Uterus (tissue), 4 donors: ENCODE results near the gene RMDN3. TPM values are rescaled to one million over a fixed set of nuclear protein-coding genes. Genes with fewer than 3 reads are reported as not detected.

Experiments
- DNase-seq, 2 donors: peaks; one replicate each; pipeline ENCODE4 v3.0.0-alpha.2; 2019 to 2020
- H3K27ac ChIP-seq, 2 donors: fragments of 200-600 bp; sonication (generic); 1 replicate in 1 of 2; 2 replicates in 1 of 2; pipeline ENCODE4 v1.5.1; 2016 to 2018
- H3K27me3 ChIP-seq, 2 donors: fragments of 200-600 bp; sonication (generic); one replicate each; pipeline ENCODE4 v1.5.1; 2018 to 2019; ENCODE audit warnings: control low read depth in 1 of 2
- H3K36me3 ChIP-seq, 2 donors: fragments of 200-600 bp; sonication (generic); one replicate each; pipeline ENCODE4 v1.5.1; 2019; ENCODE audit warnings: control low read depth in 1 of 2
- H3K4me1 ChIP-seq, 2 donors: fragments of 200-600 bp; sonication (generic); one replicate each; pipeline ENCODE4 v1.5.1; 2018 to 2019; ENCODE audit warnings: control low read depth in 1 of 2
- H3K4me3 ChIP-seq, 2 donors: fragments of 200-600 bp; sonication (generic); 1 replicate in 1 of 2; 2 replicates in 1 of 2; pipeline ENCODE4 v1.5.1; 2018 to 2019; ENCODE audit warnings: mild to moderate bottlenecking in 1 of 2
- H3K9me3 ChIP-seq, 2 donors: fragments of 200-600 bp; sonication (generic); one replicate each; pipeline ENCODE4 v1.5.1; 2019; ENCODE audit warnings: control low read depth in 1 of 2
- POLR2A ChIP-seq, 2 donors: fragments of 450-650 bp; IDR thresholded peaks; one replicate each; pipeline ENCODE4 v1.6.1; 2016; ENCODE audit warnings: antibody characterized with exemption in 2 of 2, mild to moderate bottlenecking in 1 of 2, moderate library complexity in 1 of 2
- intact Hi-C: fragments of 100-400 bp; cut with DNase I; formaldehyde crosslinking; loops from one replicate; pipeline ENCODE4 v1.15.1; 2023; ENCODE audit warnings: low total_unique reads
- total RNA-seq, 4 donors: library from RNA; depleted of rRNA in 3 of 4; stranded (reverse); fragments of >200 nt in 3 of 4; gene quantifications; one replicate each; pipeline versions ENCODE4 v1.1.0 to v1.2.4, GENCODE V29; 2014 to 2023
- TF ChIP-seq, protein P1 (sequence below), 4 experiments: fragments of 200-600 bp in 2 of 4; fragments of 450-650 bp in 2 of 4; sonication (generic) in 2 of 4; IDR thresholded peaks; one replicate each; pipeline ENCODE4 v1.5.1; 2016 to 2019; ENCODE audit warnings: antibody characterized with exemption in 4 of 4, mild to moderate bottlenecking in 2 of 4, moderate library complexity in 1 of 4
- donor health status: DM: yes; HTN: yes; CAD: no.

RMDN3 gene
- total RNA-seq, 4 donors from 2014 or later, result 6.4 to 27.0 (median 16.1) TPM

DNA sequence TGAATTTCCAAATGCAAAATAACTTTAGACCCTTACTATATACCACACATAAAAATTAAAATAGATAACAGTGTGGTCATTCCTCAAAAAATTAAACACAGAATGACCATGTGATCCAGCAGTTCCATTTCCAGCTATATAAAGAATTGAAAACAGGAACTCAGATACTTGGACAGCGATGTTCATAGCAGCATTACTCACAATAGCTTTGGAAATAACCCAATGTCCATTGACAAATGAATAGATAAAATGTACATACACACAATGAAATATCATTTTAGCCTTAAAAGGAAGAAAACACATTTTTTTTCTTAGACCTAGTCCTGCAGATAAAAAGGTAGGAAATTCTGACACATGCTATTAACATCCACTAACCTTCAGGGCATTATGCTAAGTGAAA, 33.4 kb downstream of the RMDN3 start:
- no peak overlapping the region for H3K27ac ChIP-seq
- no peaks in the 10 kb centered on the region for H3K27me3 ChIP-seq
- no peak for TF ChIP-seq POLR2A (IDR thresholded peaks at IDR 0.05)
- TF ChIP-seq, protein P1, sequence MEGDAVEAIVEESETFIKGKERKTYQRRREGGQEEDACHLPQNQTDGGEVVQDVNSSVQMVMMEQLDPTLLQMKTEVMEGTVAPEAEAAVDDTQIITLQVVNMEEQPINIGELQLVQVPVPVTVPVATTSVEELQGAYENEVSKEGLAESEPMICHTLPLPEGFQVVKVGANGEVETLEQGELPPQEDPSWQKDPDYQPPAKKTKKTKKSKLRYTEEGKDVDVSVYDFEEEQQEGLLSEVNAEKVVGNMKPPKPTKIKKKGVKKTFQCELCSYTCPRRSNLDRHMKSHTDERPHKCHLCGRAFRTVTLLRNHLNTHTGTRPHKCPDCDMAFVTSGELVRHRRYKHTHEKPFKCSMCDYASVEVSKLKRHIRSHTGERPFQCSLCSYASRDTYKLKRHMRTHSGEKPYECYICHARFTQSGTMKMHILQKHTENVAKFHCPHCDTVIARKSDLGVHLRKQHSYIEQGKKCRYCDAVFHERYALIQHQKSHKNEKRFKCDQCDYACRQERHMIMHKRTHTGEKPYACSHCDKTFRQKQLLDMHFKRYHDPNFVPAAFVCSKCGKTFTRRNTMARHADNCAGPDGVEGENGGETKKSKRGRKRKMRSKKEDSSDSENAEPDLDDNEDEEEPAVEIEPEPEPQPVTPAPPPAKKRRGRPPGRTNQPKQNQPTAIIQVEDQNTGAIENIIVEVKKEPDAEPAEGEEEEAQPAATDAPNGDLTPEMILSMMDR (IDR thresholded peaks at IDR 0.05), result no peak
- H3K4me3 ChIP-seq, result no peak overlapping the region
- H3K4me1 ChIP-seq, result no peaks in the 10 kb centered on the region
- no peaks in the 10 kb centered on the region for H3K36me3 ChIP-seq
- no peak for DNase-seq
- H3K9me3 ChIP-seq, result no peaks in the 10 kb centered on the region
- intact Hi-C loops, result no loop called here

DNA sequence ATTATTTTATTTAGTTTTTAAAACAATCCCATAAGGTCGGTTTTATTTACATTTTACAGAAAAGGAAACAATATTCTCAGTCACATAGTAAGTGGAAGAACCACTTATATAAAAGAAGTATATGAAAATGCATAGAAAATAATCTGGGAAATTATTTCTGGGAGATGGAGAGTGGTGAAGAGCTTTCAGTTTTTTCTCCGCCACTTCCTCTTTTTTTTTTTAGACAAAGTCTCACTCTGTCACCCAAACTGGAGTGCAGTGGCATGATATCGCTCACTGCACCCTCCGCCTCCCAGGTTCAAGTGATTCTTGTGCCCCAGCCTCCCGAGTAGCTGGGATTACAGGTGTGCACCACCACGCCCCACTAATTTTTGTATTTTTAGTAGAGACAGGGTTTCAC, 38.9 kb downstream of the RMDN3 start:
- DNase-seq, result no peak
- no peaks in the 10 kb centered on the region for H3K36me3 ChIP-seq
- TF ChIP-seq, protein P1 (IDR thresholded peaks at IDR 0.05), result no peak
- H3K4me3 ChIP-seq, result no peak overlapping the region
- no peak overlapping the region for H3K27ac ChIP-seq
- intact Hi-C loops, result no loop called here
- H3K27me3 ChIP-seq, result no peaks in the 10 kb centered on the region
- no peaks in the 10 kb centered on the region for H3K4me1 ChIP-seq
- H3K9me3 ChIP-seq, result no peaks in the 10 kb centered on the region

- Histone ChIP-seq H3K9me3 (no peaks in the 10 kb centered on the region), H3K36me3 (no peaks in the 10 kb centered on the region), H3K27me3 (no peaks in the 10 kb centered on the region), H3K4me3 (no peak overlapping the region), H3K4me1 (no peaks in the 10 kb centered on the region), H3K27ac (no peak overlapping the region)
- no peak for DNase-seq
- TF ChIP-seq, protein P1 (IDR thresholded peaks at IDR 0.05), result no peak
- TF ChIP-seq POLR2A (IDR thresholded peaks at IDR 0.05), result no peak
- intact Hi-C loops, result no loop called here
Measured at GRCh38 chr15:40714144-40714543, 40.9 kb downstream of the RMDN3 start.

DNA sequence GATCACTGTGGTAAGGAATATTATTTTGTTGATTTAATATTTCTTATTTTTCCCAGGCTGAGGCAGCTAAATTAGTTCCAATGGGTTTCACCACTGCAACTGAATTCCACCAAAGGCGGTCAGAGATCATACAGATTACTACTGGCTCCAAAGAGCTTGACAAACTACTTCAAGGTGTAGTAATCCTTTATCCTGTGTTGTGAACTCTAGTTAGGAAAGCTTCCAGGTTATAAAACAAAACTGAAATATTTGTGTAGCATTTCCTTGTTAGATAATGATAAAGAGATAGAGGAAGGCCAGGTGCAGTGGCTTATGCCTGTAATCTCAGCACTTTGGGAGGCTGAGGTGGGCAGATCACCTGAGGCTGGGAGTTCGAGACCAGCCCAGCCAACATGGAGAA, 48.9 kb downstream of the RMDN3 start:
- H3K9me3 ChIP-seq, result no peaks in the 10 kb centered on the region
- intact Hi-C loops, result no loop called here

GRCh38 chr15:40702077-40702476, 53.0 kb downstream of the RMDN3 start:
- no peak for DNase-seq
- Histone ChIP-seq H3K27ac (no peak overlapping the region), H3K27me3 (no peaks in the 10 kb centered on the region), H3K4me1 (no peaks in the 10 kb centered on the region), H3K9me3 (no peaks in the 10 kb centered on the region), H3K4me3 (no peak overlapping the region), H3K36me3 (no peaks in the 10 kb centered on the region)
- TF ChIP-seq, protein P1 (IDR thresholded peaks at IDR 0.05), result no peak
- TF ChIP-seq POLR2A (IDR thresholded peaks at IDR 0.05), result no peak
- intact Hi-C loops, result no loop called here

More for the DNA sequence above, 48.9 kb downstream of the RMDN3 start:
- no peak for TF ChIP-seq POLR2A (IDR thresholded peaks at IDR 0.05)
- TF ChIP-seq, protein P1 (IDR thresholded peaks at IDR 0.05), result no peak
- Histone ChIP-seq H3K36me3 (no peaks in the 10 kb centered on the region), H3K27me3 (no peaks in the 10 kb centered on the region), H3K4me3 (no peak overlapping the region), H3K4me1 (no peaks in the 10 kb centered on the region), H3K27ac (no peak overlapping the region)
- DNase-seq, result no peak
